Measurements from ENCODE around the gene ESPN. TPM values are rescaled to one million over a fixed set of nuclear protein-coding genes. Genes with fewer than 3 reads are reported as not detected.

ESPN gene
- polyA plus RNA-seq (2012; ENCODE audit: missing spikeins), result not detected

- no peak for FAIRE-seq
- TF ChIP-seq TAF1 (IDR thresholded peaks at IDR 0.05; ENCODE audit: borderline replicate concordance, low read depth, low read length) (no peak), POLR2AphosphoS5 (IDR thresholded peaks at IDR 0.05; ENCODE audit: low read depth, low read length) (no peak), POLR2A (IDR thresholded peaks at IDR 0.05; ENCODE audit: low read depth, low read length) (no peak)
- DNase-seq (ENCODE audit: insufficient read length), result no peak
Measured at GRCh38 chr1:6424619-6425593, at the start of gene ESPN. TSS of gene ESPN (plus strand) at chr1:6424776. CDS start at chr1:6424956, 180 bp downstream.

GRCh38 chr1:6378096-6378746, 46.4 kb upstream of the ESPN start:
- DNase-seq (ENCODE audit: insufficient read length) (no peak), FAIRE-seq (no peak)
- TF ChIP-seq POLR2A (IDR thresholded peaks at IDR 0.05; ENCODE audit: low read depth, low read length) (no peak), TAF1 (IDR thresholded peaks at IDR 0.05; ENCODE audit: borderline replicate concordance, low read depth, low read length) (no peak), POLR2AphosphoS5 (IDR thresholded peaks at IDR 0.05; ENCODE audit: low read depth, low read length) (no peak)

GRCh38 chr1:6380037-6380436, 44.5 kb upstream of the ESPN start:
- FAIRE-seq (no peak), DNase-seq (ENCODE audit: insufficient read length) (no peak)
- TF ChIP-seq TAF1 (IDR thresholded peaks at IDR 0.05; ENCODE audit: borderline replicate concordance, low read depth, low read length) (no peak), POLR2AphosphoS5 (IDR thresholded peaks at IDR 0.05; ENCODE audit: low read depth, low read length) (no peak), POLR2A (IDR thresholded peaks at IDR 0.05; ENCODE audit: low read depth, low read length) (no peak)

- no peak for DNase-seq (ENCODE audit: insufficient read length)
- FAIRE-seq, result no peak
- TF ChIP-seq TAF1 (IDR thresholded peaks at IDR 0.05; ENCODE audit: borderline replicate concordance, low read depth, low read length) (no peak), POLR2A (IDR thresholded peaks at IDR 0.05; ENCODE audit: low read depth, low read length) (no peak), POLR2AphosphoS5 (IDR thresholded peaks at IDR 0.05; ENCODE audit: low read depth, low read length) (no peak)
Measured at GRCh38 chr1:6384135-6384534, 40.4 kb upstream of the ESPN start.

- no peak for FAIRE-seq
- TF ChIP-seq TAF1 (IDR thresholded peaks at IDR 0.05; ENCODE audit: borderline replicate concordance, low read depth, low read length) (no peak), POLR2AphosphoS5 (IDR thresholded peaks at IDR 0.05; ENCODE audit: low read depth, low read length) (no peak), POLR2A (IDR thresholded peaks at IDR 0.05; ENCODE audit: low read depth, low read length) (no peak)
Measured at GRCh38 chr1:6384962-6385361, 39.6 kb upstream of the ESPN start.

GRCh38 chr1:6385488-6386191, 38.9 kb upstream of the ESPN start:
- FAIRE-seq (no peak), DNase-seq (ENCODE audit: insufficient read length) (no peak)
- no peak for TF ChIP-seq POLR2AphosphoS5 (IDR thresholded peaks at IDR 0.05; ENCODE audit: low read depth, low read length)
- no peak for TF ChIP-seq TAF1 (IDR thresholded peaks at IDR 0.05; ENCODE audit: borderline replicate concordance, low read depth, low read length)
- TF ChIP-seq POLR2A (IDR thresholded peaks at IDR 0.05; ENCODE audit: low read depth, low read length), result no peak

More at GRCh38 chr1:6384962-6385361, 39.6 kb upstream of the ESPN start:
- no peak for DNase-seq (ENCODE audit: insufficient read length)

GRCh38 chr1:6386371-6386949, 38.1 kb upstream of the ESPN start:
- DNase-seq (ENCODE audit: insufficient read length), result no peak
- TF ChIP-seq TAF1 (IDR thresholded peaks at IDR 0.05; ENCODE audit: borderline replicate concordance, low read depth, low read length) (no peak), POLR2AphosphoS5 (IDR thresholded peaks at IDR 0.05; ENCODE audit: low read depth, low read length) (no peak), POLR2A (IDR thresholded peaks at IDR 0.05; ENCODE audit: low read depth, low read length) (no peak)
- FAIRE-seq, result no peak

- FAIRE-seq, result no peak
- DNase-seq (ENCODE audit: insufficient read length), result no peak
Measured at GRCh38 chr1:6389971-6390370, 34.6 kb upstream of the ESPN start.

GRCh38 chr1:6391951-6392808, 32.4 kb upstream of the ESPN start:
- DNase-seq (ENCODE audit: insufficient read length) (no peak), FAIRE-seq (no peak)
- TF ChIP-seq POLR2AphosphoS5 (IDR thresholded peaks at IDR 0.05; ENCODE audit: low read depth, low read length), result no peak
- no peak for TF ChIP-seq POLR2A (IDR thresholded peaks at IDR 0.05; ENCODE audit: low read depth, low read length)
- no peak for TF ChIP-seq TAF1 (IDR thresholded peaks at IDR 0.05; ENCODE audit: borderline replicate concordance, low read depth, low read length)

More at GRCh38 chr1:6389971-6390370, 34.6 kb upstream of the ESPN start:
- TF ChIP-seq TAF1 (IDR thresholded peaks at IDR 0.05; ENCODE audit: borderline replicate concordance, low read depth, low read length), result no peak
- TF ChIP-seq POLR2A (IDR thresholded peaks at IDR 0.05; ENCODE audit: low read depth, low read length), result no peak
- TF ChIP-seq POLR2AphosphoS5 (IDR thresholded peaks at IDR 0.05; ENCODE audit: low read depth, low read length), result no peak

- DNase-seq (ENCODE audit: insufficient read length), result no peak
- no peak for FAIRE-seq
Measured at GRCh38 chr1:6392809-6393399, 31.7 kb upstream of the ESPN start.

More at GRCh38 chr1:6392809-6393399, 31.7 kb upstream of the ESPN start:
- TF ChIP-seq POLR2AphosphoS5 (IDR thresholded peaks at IDR 0.05; ENCODE audit: low read depth, low read length), result no peak; the same call in none of the 2 replicates
- peak; percentile 77 for TF ChIP-seq TAF1 (IDR thresholded peaks at IDR 0.05; ENCODE audit: borderline replicate concordance, low read depth, low read length)
- TF ChIP-seq POLR2A (IDR thresholded peaks at IDR 0.05; ENCODE audit: low read depth, low read length), result peak; percentile 80

Measured in GM12892 (cell line).